ENCODE measurements around the gene MYO15B. TPM values are rescaled to one million over a fixed set of nuclear protein-coding genes. Genes with fewer than 3 reads are reported as not detected.

The MYO15B gene
- total RNA-seq, 1 experiment from 2014 or later, result 30.3 TPM

GRCh38 chr17:75636381-75637142 is 49.0 kb downstream of the MYO15B start:
- Histone ChIP-seq H3K4me1 (ENCODE audit: control insufficient read depth in 1 of 2, insufficient read depth in 2 of 2, low read length in 2 of 2) (peaks cover 26 to 47% of the 10 kb centered on the region in 2 experiments), H4K20me1 (ENCODE audit: insufficient read depth) (no peaks in the 10 kb centered on the region), H3K4me3 (replicated peaks in 1 of 2; ENCODE audit: low read depth in 1 of 2, low read length in 2 of 2) (no peak overlapping the region), H3K79me2 (ENCODE audit: insufficient read depth, low read length) (no peaks in the 10 kb centered on the region), H3K27ac (ENCODE audit: low read depth, low read length) (no peak overlapping the region), H2AFZ (ENCODE audit: low read depth, low read length, poor library complexity, severe bottlenecking) (no peak overlapping the region), H3K27me3 (ENCODE audit: insufficient read depth, low read length) (no peaks in the 10 kb centered on the region), H3K9ac (ENCODE audit: low read length) (no peak overlapping the region), H3K36me3 (ENCODE audit: control insufficient read depth in 1 of 2, insufficient read depth in 2 of 2, low read length in 2 of 2) (0 out of 4 replicates have a peak, but pooled peaks cover 0 to 3% of the 10 kb centered on the region in 2 experiments), H3K4me2 (ENCODE audit: low read length) (no peak overlapping the region), H3K9me3 (ENCODE audit: control insufficient read depth in 1 of 2, insufficient read depth in 1 of 2, low read depth in 1 of 2, low read length in 2 of 2) (no peaks in the 10 kb centered on the region), H3K9me2 (ENCODE audit: insufficient read depth) (no peaks in the 10 kb centered on the region)
- ChIA-PET POLR2A (no interaction called here), CTCF (interaction anchor here (0.7 to 2.3 kb wide), 2 partner anchors 9 to 112 kb away, joined by 3 to 9 read pairs; no protein-coding TSS in a partner anchor), RAD21 (ENCODE audit: low non-redundant PET in 1 of 2, low total read pairs in 2 of 2, uncharacterized antibody in 2 of 2, unreplicated experiment in 2 of 2) (no interaction called here)
- no peak for DNase-seq (ENCODE audit: low read depth, low spot score)
- ATAC-seq, result no peak
- no TSS peak for BruUV-seq (replicated peaks)
- intact Hi-C loops (cut with micrococcal nuclease), result no loop called here
- TF ChIP-seq ZBTB33 (IDR thresholded peaks at IDR 0.05; ENCODE audit: extremely low read depth, insufficient replicate concordance, low read length), result no peak
- no peak for TF ChIP-seq EZH2 (IDR thresholded peaks at IDR 0.05)
- no peak for TF ChIP-seq FOSL1 (IDR thresholded peaks at IDR 0.05; ENCODE audit: low read depth)
- no peak for TF ChIP-seq CEBPB (IDR thresholded peaks at IDR 0.05; ENCODE audit: low read depth)
- TF ChIP-seq MAX (IDR thresholded peaks at IDR 0.05), result no peak
- no peak for TF ChIP-seq CTCF (IDR thresholded peaks at IDR 0.05 in 2 of 3, conservative IDR thresholded peaks at IDR 0.05 in 1 of 3; ENCODE audit: borderline replicate concordance in 1 of 3, insufficient read depth in 1 of 3, low read depth in 2 of 3, low read length in 2 of 3)
- no peak for TF ChIP-seq SP1 (IDR thresholded peaks at IDR 0.05; ENCODE audit: low read depth)
- TF ChIP-seq TCF7L2 (IDR thresholded peaks at IDR 0.05; ENCODE audit: borderline replicate concordance, extremely low read depth, insufficient read depth, insufficient read length), result no peak
- TF ChIP-seq JUND (IDR thresholded peaks at IDR 0.05), result no peak
- no peak for TF ChIP-seq ZFX (IDR thresholded peaks at IDR 0.05)
- TF ChIP-seq REST (IDR thresholded peaks at IDR 0.05; ENCODE audit: low read depth), result no peak
- no peak for TF ChIP-seq EGR1 (IDR thresholded peaks at IDR 0.05; ENCODE audit: low read depth)
- no peak for TF ChIP-seq SRF (IDR thresholded peaks at IDR 0.05; ENCODE audit: low read depth)
- TF ChIP-seq ZNF274 (IDR thresholded peaks at IDR 0.05; ENCODE audit: low read depth, low read length), result no peak

Measured in HCT116 (cell line).